GM23338 (cell line): Measurements from ENCODE around the gene XRN1. TPM values are rescaled to one million over a fixed set of nuclear protein-coding genes. Genes with fewer than 3 reads are reported as not detected.
"Not testable (repeated sequence)": the region's sequence is repeated elsewhere in the genome, so short reads cannot be mapped to it uniquely, and the experiment has no call there.

Source experiments
- ATAC-seq: fragments of 200-7000 bp; cut with Tn5 transposase; 3 replicates; pipeline ENCODE4 v1.9.1; 2020
- DNase-seq: peaks from one replicate; pipeline ENCODE4 v3.0.0-alpha.2; 2015; ENCODE audit warnings: low spot score
- H2AFZ ChIP-seq: fragments of 200-600 bp; sonication (generic); 2 replicates; pipeline ENCODE4 v1.8.0; 2016; ENCODE audit warnings: antibody characterized with exemption, mild to moderate bottlenecking, moderate library complexity
- H3F3A ChIP-seq: fragments of 200-600 bp; sonication (generic); replicated peaks from 2 replicates; pipeline ENCODE4 v1.8.0; 2017; ENCODE audit warnings: antibody characterized with exemption, mixed run types, low read depth
- H3K27ac ChIP-seq: fragments of 200-600 bp; sonication (generic); 2 replicates; pipeline ENCODE4 v1.6.1; 2016; ENCODE audit warnings: low read depth
- H3K27me3 ChIP-seq: fragments of 200-600 bp; sonication (generic); 2 replicates; pipeline ENCODE4 v1.8.0; 2016; ENCODE audit warnings: mild to moderate bottlenecking, mixed run types, moderate library complexity; ENCODE audit not compliant: insufficient read depth
- H3K36me3 ChIP-seq: fragments of 200-600 bp; sonication (generic); 2 replicates; pipeline ENCODE4 v1.8.0; 2016; ENCODE audit warnings: mild to moderate bottlenecking; ENCODE audit not compliant: insufficient read depth
- H3K4me1 ChIP-seq: fragments of 200-600 bp; sonication (generic); 2 replicates; pipeline ENCODE4 v1.8.0; 2016; ENCODE audit warnings: mild to moderate bottlenecking, moderate library complexity; ENCODE audit not compliant: insufficient read depth
- H3K4me2 ChIP-seq: fragments of 200-600 bp; sonication (generic); 2 replicates; pipeline ENCODE4 v1.7.1; 2017; ENCODE audit warnings: mixed run types
- H3K4me3 ChIP-seq: fragments of 200-600 bp; sonication (generic); 2 replicates; pipeline ENCODE4 v1.6.1; 2016; ENCODE audit warnings: mixed run types
- H3K79me2 ChIP-seq: fragments of 200-600 bp; sonication (generic); replicated peaks from 2 replicates; pipeline ENCODE4 v1.8.0; 2017; ENCODE audit warnings: mild to moderate bottlenecking; ENCODE audit not compliant: insufficient read depth
- H3K9me2 ChIP-seq: fragments of 200-600 bp; sonication (generic); 2 replicates; pipeline ENCODE4 v1.8.0; 2017; ENCODE audit not compliant: insufficient read depth
- H4K20me1 ChIP-seq: fragments of 200-600 bp; sonication (generic); replicated peaks from 2 replicates; pipeline ENCODE4 v1.8.0; 2017; ENCODE audit warnings: mild to moderate bottlenecking; ENCODE audit not compliant: insufficient read depth
- H3K27ac Mint-ChIP-seq: 2 replicates; pipeline ENCODE4 v1.8.0; 2020; ENCODE audit warnings: inconsistent platforms, mild to moderate bottlenecking, moderate library complexity, mixed read lengths
- H3K27me3 Mint-ChIP-seq: 3 replicates; pipeline ENCODE4 v1.8.0; 2022; ENCODE audit warnings: low read depth, mild to moderate bottlenecking, moderate library complexity, mixed read lengths, inconsistent platforms; ENCODE audit not compliant: insufficient read depth, poor library complexity
- H3K36me3 Mint-ChIP-seq: 3 replicates; pipeline ENCODE4 v1.8.0; 2021; ENCODE audit warnings: low read depth, mild to moderate bottlenecking, inconsistent platforms, moderate library complexity, mixed read lengths
- H3K4me1 Mint-ChIP-seq: 3 replicates; pipeline ENCODE4 v1.8.0; 2020; ENCODE audit warnings: mild to moderate bottlenecking, inconsistent platforms, mixed read lengths
- H3K4me3 Mint-ChIP-seq: 3 replicates; pipeline ENCODE4 v1.8.0; 2021; ENCODE audit warnings: moderate library complexity, mild to moderate bottlenecking, inconsistent platforms, mixed read lengths
- H3K9me3 Mint-ChIP-seq: 3 replicates; pipeline ENCODE4 v1.8.0; 2020; ENCODE audit warnings: moderate library complexity, mild to moderate bottlenecking, inconsistent platforms, mixed read lengths
- ETS1 ChIP-seq: IDR thresholded peaks from 2 replicates; pipeline ENCODE4 v1.6.1; 2016; ENCODE audit warnings: antibody characterized with exemption
- REST ChIP-seq: IDR thresholded peaks from one replicate; pipeline ENCODE4 v1.6.1; 2018; ENCODE audit warnings: antibody characterized with exemption; ENCODE audit not compliant: unreplicated experiment
- ZNF462 ChIP-seq: fragments of 250-450 bp; sonication (Bioruptor Pico); IDR thresholded peaks from 2 replicates; pipeline ENCODE4 v1.5.0; 2020; ENCODE audit warnings: mild to moderate bottlenecking, moderate library complexity
- polyA plus RNA-seq: library from polyadenylated mRNA; unstranded; fragments of >200 nt; fragmentation: Nextera tagmentation; extraction: Ambion mirVana; gene quantifications from 2 replicates; pipeline ENCODE4 v1.2.1, GENCODE V29; 2016
- total RNA-seq: library from RNA; depleted of rRNA; stranded (reverse); fragments of >200 nt; shearing (Covaris generic); gene quantifications from 2 replicates; pipeline ENCODE4 v1.2.3, GENCODE V29; 2014

The XRN1 gene
- total and polyA plus RNA-seq, 2 experiments from 2014 or later = 10.9 to 16.6 TPM

GRCh38 chr3:142400537-142400936, 47.3 kb downstream of the XRN1 start:
- H3K36me3 Mint-ChIP-seq, H3K27ac ChIP-seq, H2AFZ ChIP-seq, H3K4me1 ChIP-seq, H3F3A ChIP-seq, H4K20me1 ChIP-seq, H3K4me3 ChIP-seq, H3K4me2 ChIP-seq, ATAC-seq, H3K4me1 Mint-ChIP-seq, H3K4me3 Mint-ChIP-seq, H3K27ac Mint-ChIP-seq, H3K9me2 ChIP-seq, H3K27me3 Mint-ChIP-seq, DNase-seq, H3K27me3 ChIP-seq, H3K9me3 Mint-ChIP-seq, H3K79me2 ChIP-seq: not testable (repeated sequence)
- peaks cover 12% of the 10 kb centered on the region; the same call in 1 of the 2 replicates for H3K36me3 ChIP-seq

- H2AFZ ChIP-seq = no peak overlapping the region
- no peaks in the 10 kb centered on the region for H3K27me3 ChIP-seq
- DNase-seq (no peak), ATAC-seq (no peak)
- H3K36me3 ChIP-seq = peaks cover 19% of the 10 kb centered on the region; the same call in 1 of the 2 replicates
- H3F3A ChIP-seq = no peaks in the 10 kb centered on the region
- no peaks in the 10 kb centered on the region; the same call in 1 of the 2 replicates for H4K20me1 ChIP-seq
- Mint-ChIP-seq H3K4me3 (no peak overlapping the region), H3K4me1 (no peaks in the 10 kb centered on the region), H3K36me3 (peaks cover 8% of the 10 kb centered on the region; the same call in 2 of the 3 replicates), H3K27ac (no peak overlapping the region), H3K27me3 (no peaks in the 10 kb centered on the region), H3K9me3 (no peaks in the 10 kb centered on the region)
- H3K9me2 ChIP-seq = no peaks in the 10 kb centered on the region
- no peak overlapping the region for H3K27ac ChIP-seq
- H3K4me3 ChIP-seq = no peak overlapping the region
- H3K79me2 ChIP-seq = no peaks in the 10 kb centered on the region
- no peaks in the 10 kb centered on the region for H3K4me1 ChIP-seq
- no peak for TF ChIP-seq REST
- no peak for TF ChIP-seq ZNF462
- TF ChIP-seq ETS1 = no peak
- no peak overlapping the region for H3K4me2 ChIP-seq
These were observed 52.8 kb downstream of the XRN1 start for GRCh38 chr3:142394921-142395622.
